ENCODE measurements around the gene C2orf69. TPM values are rescaled to one million over a fixed set of nuclear protein-coding genes. Genes with fewer than 3 reads are reported as not detected.

Gene C2orf69
- total RNA-seq, 1 experiment from 2014 or later = 22.0 TPM

DNA sequence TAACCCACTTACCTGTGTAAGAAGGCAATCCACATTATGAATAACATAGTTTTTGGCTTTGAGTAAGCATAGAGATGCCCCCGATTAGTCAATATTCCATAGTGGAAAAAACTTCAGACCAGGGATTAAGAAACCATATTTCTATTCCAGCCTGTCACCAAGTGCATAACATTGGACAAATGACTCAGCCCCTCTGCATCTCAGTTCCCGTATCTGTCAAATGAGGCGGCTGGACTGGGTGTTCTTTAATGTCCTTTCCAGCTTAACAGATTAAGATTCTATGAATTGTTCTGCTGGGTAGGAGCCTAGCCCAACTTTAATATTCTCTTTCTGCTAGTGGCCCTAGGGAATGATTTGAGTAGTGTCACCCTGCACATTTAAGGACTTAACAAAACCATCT lies 48.3 kb upstream of the C2orf69 start:
- H3K27ac Mint-ChIP-seq = no peak overlapping the region
- TF ChIP-seq, protein P1, sequence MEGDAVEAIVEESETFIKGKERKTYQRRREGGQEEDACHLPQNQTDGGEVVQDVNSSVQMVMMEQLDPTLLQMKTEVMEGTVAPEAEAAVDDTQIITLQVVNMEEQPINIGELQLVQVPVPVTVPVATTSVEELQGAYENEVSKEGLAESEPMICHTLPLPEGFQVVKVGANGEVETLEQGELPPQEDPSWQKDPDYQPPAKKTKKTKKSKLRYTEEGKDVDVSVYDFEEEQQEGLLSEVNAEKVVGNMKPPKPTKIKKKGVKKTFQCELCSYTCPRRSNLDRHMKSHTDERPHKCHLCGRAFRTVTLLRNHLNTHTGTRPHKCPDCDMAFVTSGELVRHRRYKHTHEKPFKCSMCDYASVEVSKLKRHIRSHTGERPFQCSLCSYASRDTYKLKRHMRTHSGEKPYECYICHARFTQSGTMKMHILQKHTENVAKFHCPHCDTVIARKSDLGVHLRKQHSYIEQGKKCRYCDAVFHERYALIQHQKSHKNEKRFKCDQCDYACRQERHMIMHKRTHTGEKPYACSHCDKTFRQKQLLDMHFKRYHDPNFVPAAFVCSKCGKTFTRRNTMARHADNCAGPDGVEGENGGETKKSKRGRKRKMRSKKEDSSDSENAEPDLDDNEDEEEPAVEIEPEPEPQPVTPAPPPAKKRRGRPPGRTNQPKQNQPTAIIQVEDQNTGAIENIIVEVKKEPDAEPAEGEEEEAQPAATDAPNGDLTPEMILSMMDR (conservative IDR thresholded peaks at IDR 0.05) = no peak
- Histone ChIP-seq H3K79me2 (ENCODE audit: insufficient read depth, low read length) (no peaks in the 10 kb centered on the region), H4K20me1 (ENCODE audit: control insufficient read depth, insufficient read depth, insufficient read length) (no peaks in the 10 kb centered on the region), H2BK120ac (ENCODE audit: low read depth, low read length, poor library complexity, severe bottlenecking) (no peak overlapping the region), H3K23me2 (ENCODE audit: insufficient read length, low read depth, low read length, poor library complexity, severe bottlenecking) (no peaks in the 10 kb centered on the region), H3K9me3 (ENCODE audit: control insufficient read depth, low read depth, low read length) (no peaks in the 10 kb centered on the region), H4K91ac (ENCODE audit: insufficient read length, low read depth, low read length) (no peak overlapping the region), H3K4ac (ENCODE audit: low read depth, low read length) (no peak overlapping the region), H2BK12ac (ENCODE audit: insufficient read length, low read depth, low read length) (no peak overlapping the region), H3K27ac (ENCODE audit: insufficient read length, low read depth, low read length) (no peak overlapping the region), H3K23ac (ENCODE audit: insufficient read length, low read depth, low read length) (no peak overlapping the region), H3K4me1 (ENCODE audit: insufficient read depth, low read length) (peaks cover 4% of the 10 kb centered on the region; the same call in 1 of the 2 replicates), H3K9ac (ENCODE audit: extremely low read depth, insufficient read length, low read length) (no peak overlapping the region), H3K27me3 (ENCODE audit: insufficient read depth, low read length) (no peaks in the 10 kb centered on the region), H2BK5ac (ENCODE audit: insufficient read length, low read length) (no peak overlapping the region), H4K5ac (ENCODE audit: insufficient read length, low read depth, low read length) (no peak overlapping the region), H2AFZ (ENCODE audit: low read length) (no peak overlapping the region), H2AK5ac (ENCODE audit: insufficient read length, low read length) (no peak overlapping the region), H3K56ac (ENCODE audit: insufficient read length, low read depth, low read length) (no peak overlapping the region), H3K79me1 (ENCODE audit: insufficient read depth, low read depth, low read length, poor library complexity, severe bottlenecking) (no peaks in the 10 kb centered on the region), H3K18ac (ENCODE audit: insufficient read length, low read depth, low read length) (no peak overlapping the region), H3T11ph (ENCODE audit: low read length) (no peak overlapping the region), H4K8ac (replicated peaks; ENCODE audit: insufficient read length, low read depth, low read length) (no peak overlapping the region), H3K4me2 (ENCODE audit: insufficient read depth, insufficient read length, low read length) (no peak overlapping the region), H2BK15ac (ENCODE audit: low read depth, low read length) (no peak overlapping the region), H3K14ac (ENCODE audit: insufficient read depth, low read length) (no peak overlapping the region), H2BK20ac (ENCODE audit: low read depth, low read length, poor library complexity, severe bottlenecking) (no peak overlapping the region)
- DNase-seq = no peak
- H3K9me3 Mint-ChIP-seq = no peaks in the 10 kb centered on the region
- H3K4me3 Mint-ChIP-seq = no peak overlapping the region
- H3K36me3 Mint-ChIP-seq (ENCODE audit: insufficient read depth in 1 of 3, low read depth in 3 of 3) = no peaks in the 10 kb centered on the region
- no peaks in the 10 kb centered on the region for H3K27me3 Mint-ChIP-seq (ENCODE audit: low read depth)
- no CpG with 5 or more reads among the region's 3 CpGs for WGBS (ENCODE audit: extremely low coverage, insufficient read length, low lambda C conversion rate)
- H3K4me1 Mint-ChIP-seq = peaks cover 12 to 18% of the 10 kb centered on the region in 2 experiments

All from H9 (cell line).